ENCODE results near the gene AJAP1. TPM values are rescaled to one million over a fixed set of nuclear protein-coding genes. Genes with fewer than 3 reads are reported as not detected.

The AJAP1 gene
- total RNA-seq, 1 donor from 2014 or later, result 0.35 TPM

DNA sequence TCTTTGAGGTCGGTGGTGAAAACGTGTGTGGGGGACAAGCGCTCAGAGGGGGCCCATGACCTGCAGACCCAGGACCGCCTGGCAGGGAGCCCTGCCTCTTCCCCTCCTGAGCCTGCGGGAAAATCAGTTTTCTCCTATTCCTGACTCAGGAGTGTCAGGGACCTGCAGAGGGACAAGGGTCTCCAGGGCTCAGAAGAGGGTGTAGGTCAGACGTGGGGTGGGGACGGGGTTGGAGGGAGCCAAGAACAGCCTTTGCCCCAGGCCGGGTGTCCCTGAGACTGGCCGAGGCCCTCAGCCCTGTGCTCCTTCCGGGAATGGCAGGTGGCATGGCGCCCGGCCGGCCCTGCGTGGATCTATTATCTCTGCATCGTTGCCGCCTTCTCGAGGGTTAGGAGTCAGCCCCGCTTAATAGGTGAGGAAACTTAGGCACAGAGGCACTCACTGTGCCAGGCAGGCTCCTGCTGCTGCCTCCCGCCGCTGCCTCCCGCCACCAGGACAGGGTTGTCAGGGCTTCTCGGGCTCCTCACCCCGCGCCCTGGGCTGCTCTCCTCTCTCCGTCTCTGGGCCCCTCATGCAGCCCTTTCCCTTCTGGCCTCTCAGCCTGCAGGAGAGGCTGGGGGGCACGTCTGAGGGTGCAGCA, 37.5 kb downstream of the AJAP1 start:
- no peak overlapping the region for H3K27ac Mint-ChIP-seq (ENCODE audit: unreplicated experiment)
- no peak overlapping the region for H3K4me3 Mint-ChIP-seq (ENCODE audit: unreplicated experiment)
- no peaks in the 10 kb centered on the region for H3K36me3 Mint-ChIP-seq (ENCODE audit: unreplicated experiment)
- TF ChIP-seq, protein P1, sequence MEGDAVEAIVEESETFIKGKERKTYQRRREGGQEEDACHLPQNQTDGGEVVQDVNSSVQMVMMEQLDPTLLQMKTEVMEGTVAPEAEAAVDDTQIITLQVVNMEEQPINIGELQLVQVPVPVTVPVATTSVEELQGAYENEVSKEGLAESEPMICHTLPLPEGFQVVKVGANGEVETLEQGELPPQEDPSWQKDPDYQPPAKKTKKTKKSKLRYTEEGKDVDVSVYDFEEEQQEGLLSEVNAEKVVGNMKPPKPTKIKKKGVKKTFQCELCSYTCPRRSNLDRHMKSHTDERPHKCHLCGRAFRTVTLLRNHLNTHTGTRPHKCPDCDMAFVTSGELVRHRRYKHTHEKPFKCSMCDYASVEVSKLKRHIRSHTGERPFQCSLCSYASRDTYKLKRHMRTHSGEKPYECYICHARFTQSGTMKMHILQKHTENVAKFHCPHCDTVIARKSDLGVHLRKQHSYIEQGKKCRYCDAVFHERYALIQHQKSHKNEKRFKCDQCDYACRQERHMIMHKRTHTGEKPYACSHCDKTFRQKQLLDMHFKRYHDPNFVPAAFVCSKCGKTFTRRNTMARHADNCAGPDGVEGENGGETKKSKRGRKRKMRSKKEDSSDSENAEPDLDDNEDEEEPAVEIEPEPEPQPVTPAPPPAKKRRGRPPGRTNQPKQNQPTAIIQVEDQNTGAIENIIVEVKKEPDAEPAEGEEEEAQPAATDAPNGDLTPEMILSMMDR (IDR thresholded peaks at IDR 0.05), result no peak
- no peak for DNase-seq (ENCODE audit: extremely low spot score, unreplicated experiment)
- no peaks in the 10 kb centered on the region for H3K4me1 Mint-ChIP-seq (ENCODE audit: unreplicated experiment)
- peaks cover 11% of the 10 kb centered on the region for H3K9me3 Mint-ChIP-seq (ENCODE audit: unreplicated experiment)
- no peaks in the 10 kb centered on the region for H3K27me3 Mint-ChIP-seq (ENCODE audit: unreplicated experiment)

DNA sequence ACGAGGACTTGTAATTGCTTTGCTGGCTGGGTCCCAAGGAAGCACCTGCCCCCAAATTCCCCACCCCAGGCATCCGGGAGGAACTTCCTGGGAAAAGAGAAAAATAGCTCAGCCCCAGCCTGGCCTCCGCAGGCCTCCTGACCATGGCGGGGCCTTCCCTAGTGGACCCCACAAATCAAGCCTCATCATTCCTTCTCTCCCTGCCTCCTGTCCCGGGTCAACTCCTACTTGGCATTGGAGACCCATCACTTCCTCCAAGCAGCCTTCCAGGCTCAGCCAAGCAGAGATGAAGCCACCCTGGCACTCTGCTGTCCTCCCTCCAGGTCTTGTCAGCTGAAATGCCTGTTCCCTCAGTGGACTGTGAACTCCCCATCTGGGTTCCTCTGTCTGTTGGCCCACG, 38.0 kb downstream of the AJAP1 start:
- DNase-seq (ENCODE audit: extremely low spot score, unreplicated experiment), result no peak
- H3K27ac Mint-ChIP-seq (ENCODE audit: unreplicated experiment), result no peak overlapping the region
- TF ChIP-seq, protein P1 (IDR thresholded peaks at IDR 0.05), result no peak

DNA sequence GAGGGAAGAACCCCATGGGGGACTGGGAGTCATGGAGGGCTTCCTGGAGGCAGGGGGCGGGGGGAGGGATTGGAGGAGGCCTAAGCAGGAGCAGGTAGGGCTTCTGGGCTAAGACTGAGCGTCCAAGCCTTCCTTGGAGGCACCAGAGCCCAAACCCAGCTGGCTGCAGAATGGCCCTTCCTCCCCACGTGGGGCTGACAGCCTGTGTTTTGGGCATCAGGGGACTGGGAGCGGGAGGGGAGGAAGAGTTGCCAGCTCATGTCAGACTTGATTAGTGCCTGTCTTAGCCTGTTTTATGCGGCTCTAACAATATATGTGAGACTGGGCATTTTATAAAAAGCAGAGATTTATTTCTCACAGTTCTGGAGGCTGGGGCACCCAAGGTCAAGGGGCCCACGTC, 38.9 kb downstream of the AJAP1 start:
- peaks cover 11% of the 10 kb centered on the region for H3K9me3 Mint-ChIP-seq (ENCODE audit: unreplicated experiment)
- no peak overlapping the region for H3K27ac Mint-ChIP-seq (ENCODE audit: unreplicated experiment)
- no peak overlapping the region for H3K4me3 Mint-ChIP-seq (ENCODE audit: unreplicated experiment)
- TF ChIP-seq, protein P1 (IDR thresholded peaks at IDR 0.05), result no peak
- no peaks in the 10 kb centered on the region for H3K4me1 Mint-ChIP-seq (ENCODE audit: unreplicated experiment)
- no peak for DNase-seq (ENCODE audit: extremely low spot score, unreplicated experiment)
- no peaks in the 10 kb centered on the region for H3K36me3 Mint-ChIP-seq (ENCODE audit: unreplicated experiment)
- no peaks in the 10 kb centered on the region for H3K27me3 Mint-ChIP-seq (ENCODE audit: unreplicated experiment)

More for the DNA sequence above, 38.0 kb downstream of the AJAP1 start:
- Mint-ChIP-seq H3K4me3 (ENCODE audit: unreplicated experiment) (no peak overlapping the region), H3K9me3 (ENCODE audit: unreplicated experiment) (peaks cover 11% of the 10 kb centered on the region), H3K36me3 (ENCODE audit: unreplicated experiment) (no peaks in the 10 kb centered on the region), H3K27me3 (ENCODE audit: unreplicated experiment) (no peaks in the 10 kb centered on the region), H3K4me1 (ENCODE audit: unreplicated experiment) (no peaks in the 10 kb centered on the region)

DNA sequence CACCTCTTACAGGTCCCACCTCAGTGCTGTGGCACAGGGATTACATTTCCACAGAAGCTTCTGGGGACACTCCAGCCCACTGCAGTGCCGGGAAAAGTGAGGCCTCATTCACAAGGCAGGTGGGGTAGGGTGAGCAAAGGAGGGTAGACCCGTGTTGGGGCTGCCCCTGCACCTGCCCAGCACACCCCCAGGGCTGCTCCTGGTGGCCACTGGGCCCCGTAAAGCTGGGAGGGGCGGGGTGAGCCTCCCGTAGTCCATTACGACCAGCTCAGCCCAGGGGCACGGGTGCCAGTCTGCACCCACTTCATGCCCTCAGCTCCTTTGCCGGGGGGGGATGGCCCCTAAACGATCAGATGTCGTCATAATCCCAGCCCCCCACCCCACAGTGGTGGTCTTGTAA, 39.5 kb downstream of the AJAP1 start:
- Mint-ChIP-seq H3K27me3 (ENCODE audit: unreplicated experiment) (no peaks in the 10 kb centered on the region), H3K9me3 (ENCODE audit: unreplicated experiment) (peaks cover 11% of the 10 kb centered on the region), H3K4me1 (ENCODE audit: unreplicated experiment) (peaks cover 3% of the 10 kb centered on the region), H3K4me3 (ENCODE audit: unreplicated experiment) (no peak overlapping the region), H3K27ac (ENCODE audit: unreplicated experiment) (no peak overlapping the region), H3K36me3 (ENCODE audit: unreplicated experiment) (no peaks in the 10 kb centered on the region)
- TF ChIP-seq, protein P1 (IDR thresholded peaks at IDR 0.05), result no peak
- no peak for DNase-seq (ENCODE audit: extremely low spot score, unreplicated experiment)

DNA sequence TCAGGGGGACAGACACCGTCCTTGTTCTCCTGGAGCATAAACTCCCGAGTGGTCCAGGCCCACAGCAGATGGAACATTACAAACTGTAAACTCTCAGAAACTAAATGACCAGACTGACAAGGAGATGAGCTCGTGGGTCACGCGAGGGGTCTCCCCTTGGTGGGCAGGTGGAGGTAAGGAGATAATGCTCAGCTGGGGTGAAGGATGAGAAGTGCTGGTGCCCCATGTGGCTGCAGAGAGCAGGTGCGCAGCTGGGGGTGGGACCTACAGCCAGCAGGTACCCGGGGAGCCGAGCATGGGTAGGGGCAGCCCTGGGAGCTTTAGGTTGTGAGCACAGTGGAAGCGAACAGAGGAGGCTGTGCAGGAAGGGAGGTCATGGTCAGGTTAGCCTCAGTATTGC, 40.1 kb downstream of the AJAP1 start:
- Mint-ChIP-seq H3K36me3 (ENCODE audit: unreplicated experiment) (no peaks in the 10 kb centered on the region), H3K4me1 (ENCODE audit: unreplicated experiment) (peaks cover 9% of the 10 kb centered on the region), H3K4me3 (ENCODE audit: unreplicated experiment) (no peak overlapping the region), H3K27ac (ENCODE audit: unreplicated experiment) (no peak overlapping the region), H3K27me3 (ENCODE audit: unreplicated experiment) (no peaks in the 10 kb centered on the region), H3K9me3 (ENCODE audit: unreplicated experiment) (peaks cover 11% of the 10 kb centered on the region)
- TF ChIP-seq, protein P1 (IDR thresholded peaks at IDR 0.05), result no peak
- no peak for DNase-seq (ENCODE audit: extremely low spot score, unreplicated experiment)

All from osteocyte (in vitro differentiated cells).